ENCODE measurements around the gene GMDS. TPM values are rescaled to one million over a fixed set of nuclear protein-coding genes. Genes with fewer than 3 reads are reported as not detected.

GMDS gene
- total and polyA plus RNA-seq, 2 donors (not counting 1 experiment from before 2014, with no cell fraction given), result 11.5 to 16.4 TPM

GRCh38 chr6:1657116-1657770, 588.2 kb downstream of the GMDS start:
- 70% methylated on average over 9 of the region's 13 CpGs for WGBS (ENCODE audit: insufficient coverage)

More at GRCh38 chr6:1657116-1657770, 588.2 kb downstream of the GMDS start:
- no peak overlapping the region for H3K9ac ChIP-seq (ENCODE audit: low read length)
- H3K4me2 ChIP-seq (replicated peaks; ENCODE audit: low read depth, low read length, poor library complexity, severe bottlenecking), result no peak overlapping the region
- H3K79me2 ChIP-seq (ENCODE audit: control insufficient read depth, insufficient read depth, low read length), result no peaks in the 10 kb centered on the region
- ATAC-seq (ENCODE audit: low read depth) (no peak), DNase-seq (no peak)
- H3K36me3 ChIP-seq (replicated peaks in 1 of 2; ENCODE audit: control extremely low read depth in 1 of 2, control insufficient read depth in 1 of 2, extremely low read depth in 1 of 2, insufficient read depth in 2 of 2, low read length in 1 of 2), result no peaks in the 10 kb centered on the region
- ChIA-PET CTCF (no interaction called here), POLR2A (no interaction called here)
- no peaks in the 10 kb centered on the region for H3K4me1 ChIP-seq (ENCODE audit: control insufficient read depth in 2 of 2, insufficient read depth in 2 of 2, low read length in 2 of 2)
- H3K9me3 Mint-ChIP-seq (ENCODE audit: insufficient read depth), result no peaks in the 10 kb centered on the region
- no peak for TF ChIP-seq CTCF (IDR thresholded peaks at IDR 0.05)
- TF ChIP-seq EZH2 (IDR thresholded peaks at IDR 0.05; ENCODE audit: borderline replicate concordance, insufficient read depth, low read depth, low read length, poor library complexity, severe bottlenecking), result no peak
- H3K27ac ChIP-seq (ENCODE audit: low read length in 2 of 2), result no peak overlapping the region
- H3K27me3 Mint-ChIP-seq, result peaks cover 6% of the 10 kb centered on the region
- H3K4me3 ChIP-seq (ENCODE audit: control extremely low read depth in 1 of 5, extremely low read depth in 1 of 5, insufficient read depth in 1 of 5, low read depth in 2 of 5, low read length in 4 of 5), result no peak overlapping the region
- H3K27me3 ChIP-seq (replicated peaks in 1 of 4; ENCODE audit: control extremely low read depth in 1 of 4, control insufficient read depth in 3 of 4, insufficient read depth in 4 of 4, low read length in 3 of 4), result peaks cover 0 to 18% (median 0%) of the 10 kb centered on the region in 4 experiments
- no peak overlapping the region for H3K4me3 Mint-ChIP-seq
- no peak overlapping the region for H3K27ac Mint-ChIP-seq
- intact Hi-C loops (cut with micrococcal nuclease), result no loop called here
- peaks cover 0 to 3% (median 0%) of the 10 kb centered on the region in 3 donors for H3K9me3 ChIP-seq (ENCODE audit: control extremely low read depth in 1 of 3, control insufficient read depth in 2 of 3, insufficient read depth in 1 of 3, low read length in 2 of 3)
- H3K4me1 Mint-ChIP-seq, result peaks cover 10% of the 10 kb centered on the region
- no peaks in the 10 kb centered on the region for H4K20me1 ChIP-seq (ENCODE audit: control insufficient read depth, insufficient read depth, low read length, poor library complexity, severe bottlenecking)
- no peak overlapping the region for H2AFZ ChIP-seq (ENCODE audit: insufficient read depth, low read depth, low read length, poor library complexity, severe bottlenecking)
